ENCODE data around the gene NR4A1. TPM values are rescaled to one million over a fixed set of nuclear protein-coding genes. Genes with fewer than 3 reads are reported as not detected.

The NR4A1 gene
- total RNA-seq, 1 donor from 2014 or later: 11.4 TPM

DNA sequence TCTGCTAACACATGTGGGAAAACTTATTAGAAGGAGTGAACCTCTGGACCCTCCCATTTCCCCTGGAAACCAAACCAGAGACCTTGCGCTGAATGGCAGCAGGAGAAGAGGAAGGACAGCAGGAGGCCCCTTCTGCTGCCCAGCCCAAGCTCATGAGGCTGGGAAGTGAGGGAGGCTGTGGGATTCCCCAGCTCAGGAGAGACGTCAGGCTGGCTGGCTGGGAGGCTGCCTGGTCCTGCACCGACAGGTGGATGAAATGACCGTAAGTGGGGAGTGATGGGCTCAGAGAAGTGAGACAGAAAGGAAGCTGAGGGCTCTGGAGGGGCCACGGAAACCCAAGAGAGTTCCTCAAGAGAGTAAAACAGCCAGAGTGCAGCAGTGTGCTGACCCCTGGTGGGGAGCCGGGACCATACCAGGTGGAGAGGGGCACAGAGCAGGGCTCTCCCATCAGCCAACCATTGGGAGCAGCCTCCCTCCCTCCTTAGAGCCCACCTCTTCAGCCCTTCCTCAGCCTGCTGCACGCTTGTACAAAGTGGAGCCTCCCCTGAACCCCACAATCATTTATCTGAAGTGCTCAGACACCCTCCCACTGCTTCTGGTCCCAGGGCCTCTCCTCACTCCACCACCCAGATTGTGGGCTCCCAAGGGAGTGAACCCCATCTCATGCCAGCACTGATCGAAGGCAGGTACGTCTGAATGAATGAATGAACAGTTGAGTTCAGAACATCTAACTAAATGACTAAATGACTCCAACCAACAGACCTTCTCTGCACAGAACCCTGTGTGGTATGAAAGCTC, 30.5 kb upstream of the NR4A1 start:
- peak overlapping the region; percentile 33 for H3K27ac Mint-ChIP-seq
- TF ChIP-seq CTCF (conservative IDR thresholded peaks at IDR 0.05): peak; percentile 86
- peaks cover 35% of the 10 kb centered on the region for H3K4me1 Mint-ChIP-seq (ENCODE audit: unreplicated experiment)
- no peaks in the 10 kb centered on the region for H3K36me3 Mint-ChIP-seq
- H3K9me3 Mint-ChIP-seq: no peaks in the 10 kb centered on the region
- peaks cover 62% of the 10 kb centered on the region for H3K27me3 Mint-ChIP-seq
- H3K4me3 Mint-ChIP-seq: peak overlapping the region; percentile 64
- DNase-seq (ENCODE audit: extremely low spot score, unreplicated experiment): no peak

DNA sequence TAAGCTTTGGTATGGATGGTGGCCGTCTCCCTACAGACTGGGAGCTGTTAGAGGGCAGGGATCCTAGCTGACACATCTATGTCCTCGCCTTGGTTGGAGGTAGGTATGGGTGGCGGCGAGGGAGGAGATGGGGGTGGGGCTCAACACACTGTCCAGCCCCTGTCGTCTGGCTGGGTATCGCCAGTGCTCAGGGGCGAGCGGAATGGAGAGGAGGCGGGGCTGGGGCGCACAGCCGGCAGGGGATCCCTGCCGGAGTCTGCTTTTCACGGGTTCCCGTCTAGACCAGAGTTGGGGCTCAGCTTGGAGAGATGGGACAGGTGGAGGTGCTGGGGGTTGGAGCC, 28.4 kb upstream of the NR4A1 start:
- Mint-ChIP-seq H3K27me3 (peaks cover 45% of the 10 kb centered on the region), H3K36me3 (no peaks in the 10 kb centered on the region), H3K4me3 (peak overlapping the region; percentile 84), H3K9me3 (no peaks in the 10 kb centered on the region), H3K4me1 (ENCODE audit: unreplicated experiment) (peaks cover 27% of the 10 kb centered on the region), H3K27ac (no peak overlapping the region)
- DNase-seq (ENCODE audit: extremely low spot score, unreplicated experiment): no peak
- no peak for TF ChIP-seq CTCF (conservative IDR thresholded peaks at IDR 0.05)

DNA sequence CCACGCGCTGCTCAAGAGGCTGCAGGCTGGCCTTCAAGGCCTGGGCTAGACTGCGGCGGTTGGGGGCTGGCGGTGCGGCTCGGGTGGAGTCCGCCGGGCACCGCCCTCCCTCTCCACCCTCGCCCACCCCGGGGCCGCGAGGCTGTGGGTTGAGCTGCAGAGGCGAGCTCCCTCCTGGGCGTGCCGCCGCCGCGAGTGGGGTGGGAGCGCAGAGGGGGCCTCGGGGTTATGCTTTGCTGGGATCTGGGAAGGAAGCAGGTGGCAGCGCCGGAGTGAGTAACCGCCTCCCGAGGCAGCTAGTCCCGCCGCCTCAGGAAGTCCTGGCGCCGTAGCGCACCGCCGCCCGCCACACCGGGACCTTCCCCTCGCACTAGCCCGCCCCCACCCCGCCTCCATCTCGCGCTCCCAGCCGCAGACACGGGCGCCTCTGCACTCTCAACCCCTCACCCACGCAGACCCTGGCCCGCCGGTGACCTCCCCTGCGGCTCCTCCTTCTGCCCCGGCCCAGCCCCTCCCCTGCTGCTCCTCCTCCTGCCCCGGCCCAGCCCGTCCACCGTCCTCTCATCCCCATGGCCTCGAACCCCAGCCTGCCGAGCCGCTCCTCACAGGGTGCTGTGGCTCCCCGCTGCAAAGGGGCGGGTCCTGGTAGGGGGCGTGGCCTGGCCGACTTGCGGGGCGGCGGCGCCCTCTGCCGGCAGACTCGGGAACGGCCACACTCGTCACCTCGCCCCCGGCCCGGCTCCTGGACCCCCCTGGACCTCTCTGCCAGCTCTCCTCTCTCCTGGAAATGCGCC, 27.9 kb upstream of the NR4A1 start:
- Mint-ChIP-seq H3K27me3 (peaks cover 44% of the 10 kb centered on the region), H3K4me1 (ENCODE audit: unreplicated experiment) (peaks cover 27% of the 10 kb centered on the region), H3K9me3 (no peaks in the 10 kb centered on the region), H3K27ac (no peak overlapping the region), H3K36me3 (no peaks in the 10 kb centered on the region), H3K4me3 (peak overlapping the region; percentile 84)
- peak; percentile 91 for DNase-seq (ENCODE audit: extremely low spot score, unreplicated experiment)
- TF ChIP-seq CTCF (conservative IDR thresholded peaks at IDR 0.05): peak; percentile 99

DNA sequence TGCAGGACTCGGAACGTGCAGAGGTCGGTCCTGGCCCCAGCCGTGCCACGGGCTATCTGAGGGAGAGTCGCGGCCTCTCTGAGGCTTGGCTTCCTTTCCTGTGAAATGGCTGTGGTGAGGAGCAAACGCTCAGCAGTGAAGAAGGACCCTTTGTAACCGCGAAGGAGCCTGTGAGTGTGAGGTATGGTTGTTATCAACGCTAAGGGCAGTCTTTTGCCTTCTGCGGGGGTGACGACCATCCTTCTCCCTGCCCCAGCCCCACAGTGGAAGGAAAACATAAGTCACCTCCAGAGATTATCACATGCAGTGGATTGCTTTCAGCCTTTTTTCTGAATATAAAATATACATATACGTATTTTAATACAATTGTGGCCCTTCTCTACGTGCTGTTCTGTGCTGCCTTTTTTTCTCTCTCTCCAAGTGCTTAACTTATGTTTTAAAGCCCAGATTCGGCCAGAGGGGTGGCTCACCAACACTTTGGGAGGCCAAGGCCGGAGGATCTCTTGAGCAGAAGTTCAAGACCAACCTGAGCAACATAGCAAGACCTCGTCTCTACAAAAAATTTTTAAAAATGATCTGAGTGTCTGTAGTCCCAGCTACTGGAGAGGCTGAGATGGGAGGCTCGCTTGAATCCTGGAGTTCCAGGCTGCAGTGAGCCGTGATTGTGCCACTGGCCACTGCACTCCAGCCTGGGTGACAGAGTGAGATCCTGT, 27.1 kb upstream of the NR4A1 start:
- Mint-ChIP-seq H3K4me3 (peak overlapping the region; percentile 82), H3K36me3 (no peaks in the 10 kb centered on the region), H3K27ac (no peak overlapping the region), H3K27me3 (peaks cover 41% of the 10 kb centered on the region), H3K4me1 (ENCODE audit: unreplicated experiment) (peaks cover 27% of the 10 kb centered on the region), H3K9me3 (no peaks in the 10 kb centered on the region)
- TF ChIP-seq CTCF (conservative IDR thresholded peaks at IDR 0.05): peak; percentile 23
- DNase-seq (ENCODE audit: extremely low spot score, unreplicated experiment): no peak

GRCh38 chr12:52024845-52025230, 26.4 kb upstream of the NR4A1 start:
- Mint-ChIP-seq H3K4me3 (peak overlapping the region; percentile 89), H3K36me3 (no peaks in the 10 kb centered on the region), H3K9me3 (no peaks in the 10 kb centered on the region), H3K27ac (no peak overlapping the region), H3K27me3 (peaks cover 41% of the 10 kb centered on the region), H3K4me1 (ENCODE audit: unreplicated experiment) (peaks cover 30% of the 10 kb centered on the region)
- DNase-seq (ENCODE audit: extremely low spot score, unreplicated experiment): no peak
- TF ChIP-seq CTCF (conservative IDR thresholded peaks at IDR 0.05): no peak

Measured in type B pancreatic cell (in vitro differentiated cells).